ENCODE results near the gene MGLL.

MGLL gene

DNA sequence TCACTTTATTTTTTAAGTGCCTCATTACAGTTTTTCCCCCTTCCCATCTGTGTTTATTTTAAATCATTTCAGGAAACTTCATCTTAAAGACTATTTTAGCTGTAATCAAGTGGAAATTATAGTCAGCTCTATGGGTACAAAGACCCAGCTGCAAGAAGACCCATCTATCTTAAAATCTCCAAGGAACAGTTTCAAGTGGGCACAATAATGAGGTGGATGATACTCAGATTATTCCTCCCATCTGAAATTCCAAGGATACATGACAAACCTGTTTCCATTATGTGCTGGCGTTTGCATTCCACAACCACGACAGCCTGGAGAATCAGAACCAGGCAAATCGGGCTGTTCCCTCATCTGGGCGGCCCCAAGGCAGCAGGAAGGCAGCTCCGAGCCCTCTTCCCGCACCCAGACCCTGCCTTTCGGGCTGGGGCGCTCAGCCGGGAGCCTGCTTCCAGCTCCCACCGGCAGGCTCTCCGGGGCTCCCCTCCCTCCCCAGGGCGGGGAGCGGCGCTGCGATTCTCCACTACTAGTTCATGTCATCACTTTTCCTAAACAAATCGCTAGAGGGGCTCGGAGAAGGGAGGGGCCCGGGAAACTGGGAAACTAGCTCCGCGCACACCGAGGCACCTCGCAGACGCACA is at the start of gene MGLL:
TSS of gene MGLL (minus strand) at position 475 of the 641 bp plus-strand sequence. CDS start at position 278, 197 bp downstream.
- no peak for FAIRE-seq

DNA sequence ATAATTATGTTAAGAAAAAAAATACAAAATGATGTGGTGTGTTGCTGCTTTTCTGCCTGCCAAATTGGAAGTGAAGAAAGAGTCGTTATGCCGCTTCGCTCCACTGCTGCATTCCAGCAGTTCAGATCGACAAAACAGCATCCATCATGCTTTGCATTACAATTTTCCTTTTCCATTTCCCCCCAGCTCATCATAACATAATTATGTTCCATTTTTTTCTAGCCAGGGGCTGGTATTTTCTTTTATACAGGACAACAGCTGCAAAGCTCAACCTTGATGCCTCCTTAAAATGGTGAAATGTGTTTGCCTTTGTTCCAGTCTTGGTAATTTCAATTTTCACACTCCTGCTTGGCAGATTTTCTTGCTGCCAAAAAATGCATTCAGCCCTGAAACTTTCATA is 47.8 kb upstream of the MGLL start:
- no peak for FAIRE-seq

DNA sequence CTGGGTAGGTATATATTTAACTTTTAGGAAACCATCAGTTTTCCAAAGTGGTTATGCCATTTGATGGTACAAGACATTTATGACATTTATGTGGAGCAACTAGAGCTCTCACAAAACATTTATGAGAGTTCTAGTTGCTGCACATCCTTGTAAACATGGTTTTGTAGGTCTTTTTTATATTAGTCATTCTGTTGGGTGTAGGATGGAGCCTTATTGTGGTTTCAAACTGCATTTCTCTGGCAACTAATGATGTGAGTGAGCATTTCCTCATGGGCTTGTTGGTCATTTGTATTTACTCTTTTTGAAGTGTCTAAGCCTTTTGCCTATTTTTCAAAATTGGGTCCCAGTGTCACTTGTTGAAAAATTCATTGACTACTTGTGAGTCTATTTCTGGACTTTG is 45.7 kb upstream of the MGLL start:
- no peak for FAIRE-seq

DNA sequence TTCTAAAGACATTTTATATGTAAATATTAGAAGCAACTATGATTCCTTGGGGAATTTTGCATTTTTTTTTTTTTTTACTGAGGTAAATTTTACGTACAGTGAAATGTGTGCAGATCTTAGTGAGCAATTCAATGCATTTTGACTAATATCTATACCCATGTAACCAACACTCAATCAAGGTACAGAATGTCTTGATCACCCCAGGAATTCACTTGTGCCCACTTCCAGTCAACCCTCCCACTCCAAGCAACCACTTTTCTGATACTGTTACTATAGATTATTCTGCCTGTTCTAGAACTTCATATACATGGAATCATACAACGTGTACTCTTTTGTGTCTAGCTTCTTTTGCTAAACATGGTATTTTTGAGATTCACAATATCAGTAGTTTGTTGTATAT is 45.1 kb upstream of the MGLL start:
- FAIRE-seq: no peak

DNA sequence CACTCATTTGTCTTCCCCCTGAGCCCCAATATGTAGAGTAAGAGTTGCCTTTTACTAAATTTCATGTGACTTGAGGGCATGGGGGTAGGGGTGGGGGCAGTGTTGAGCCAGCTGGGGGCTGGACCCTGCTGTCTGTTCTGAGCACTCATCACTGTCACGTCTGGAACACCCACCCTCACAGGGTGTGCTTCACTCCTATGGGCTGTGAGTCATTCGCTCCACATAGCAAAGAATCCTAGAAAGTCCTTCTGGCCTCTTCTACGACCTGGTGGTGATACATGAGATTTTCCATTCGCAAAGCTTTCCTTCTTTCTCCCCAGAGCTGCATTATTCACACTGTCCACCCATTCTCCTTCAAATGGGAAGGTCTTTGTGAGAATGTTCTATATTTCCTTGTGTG is 43.6 kb upstream of the MGLL start:
- no peak for FAIRE-seq

DNA sequence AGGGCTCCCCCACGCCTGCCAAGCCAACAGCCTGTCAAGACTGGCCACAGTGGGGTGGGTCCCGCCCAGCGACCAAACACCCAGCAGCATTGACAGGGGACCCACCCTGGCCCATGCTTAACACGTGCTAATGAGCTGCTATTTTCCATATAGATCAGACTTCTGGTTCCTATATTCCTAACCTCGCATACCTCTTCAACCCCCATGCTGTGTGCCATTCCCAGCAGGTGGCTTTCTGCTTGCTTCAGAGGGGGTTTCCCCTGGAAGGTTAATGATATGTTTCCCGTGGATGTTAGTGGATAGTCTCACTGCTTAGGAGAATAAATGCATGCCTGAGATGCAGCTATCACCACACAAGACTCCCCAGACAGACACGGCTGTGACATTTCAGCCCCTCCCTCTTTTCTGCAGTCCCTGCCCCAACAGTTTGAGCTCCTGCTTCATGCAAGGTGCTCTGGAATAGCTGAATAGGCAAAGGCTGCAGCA is 37.9 kb upstream of the MGLL start:
- no peak for FAIRE-seq

DNA sequence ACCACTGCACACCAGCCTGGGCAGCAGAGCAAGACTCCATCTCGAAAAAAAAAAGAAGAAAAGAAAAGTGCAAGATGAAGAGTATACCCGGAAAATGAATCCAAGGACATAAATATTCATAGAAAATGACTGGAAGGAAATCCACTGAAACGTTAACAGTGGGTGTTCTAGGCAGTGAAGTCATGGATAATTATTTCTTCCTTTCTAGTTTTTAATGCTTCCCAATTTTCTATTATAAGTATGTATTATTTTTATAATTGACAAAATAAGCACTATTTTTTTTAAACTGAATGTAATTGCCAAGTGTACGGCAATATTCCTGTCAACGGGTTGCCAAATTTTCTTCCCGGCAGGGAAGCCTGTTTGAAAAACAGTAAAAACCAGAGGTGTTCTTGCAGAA is 37.4 kb upstream of the MGLL start:
- FAIRE-seq: no peak

DNA sequence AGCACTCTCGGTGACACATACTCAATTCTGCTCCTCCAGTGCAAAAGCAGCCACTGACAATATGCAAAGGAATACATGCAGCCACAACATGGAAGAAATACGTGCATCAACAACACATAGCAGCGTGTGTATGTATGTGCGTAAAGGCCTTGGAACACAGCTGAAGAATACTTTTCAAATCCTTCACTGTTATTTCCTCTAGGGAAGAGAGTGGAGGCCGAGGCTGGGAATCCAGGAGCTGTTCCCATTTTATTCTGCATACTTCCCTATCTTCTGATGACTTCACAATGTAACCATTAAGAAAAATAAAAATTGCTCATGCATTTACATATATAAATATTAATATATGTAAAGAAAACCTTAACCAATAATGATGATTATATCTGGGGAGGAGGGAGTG is 36.6 kb upstream of the MGLL start:
- FAIRE-seq: no peak

DNA sequence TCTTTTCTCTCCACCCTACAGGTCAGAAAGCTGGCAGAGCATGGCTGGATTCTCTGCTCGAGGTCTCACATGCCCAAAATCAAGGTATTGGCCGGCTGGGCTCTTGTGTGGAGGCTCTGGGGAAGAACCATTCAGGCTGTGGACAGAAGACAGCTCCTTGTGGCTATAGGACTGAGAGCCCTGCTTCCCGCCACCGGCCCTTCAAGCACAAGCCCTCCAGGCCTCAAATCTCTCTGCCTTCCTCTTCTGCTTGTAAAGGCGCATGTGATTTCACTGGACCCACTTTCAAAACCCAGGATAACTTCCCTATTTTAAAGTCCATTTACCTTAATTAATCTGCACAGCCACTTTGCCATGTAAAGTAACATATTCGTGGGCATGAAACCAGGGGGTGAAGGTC is 36.2 kb upstream of the MGLL start:
- no peak for FAIRE-seq

DNA sequence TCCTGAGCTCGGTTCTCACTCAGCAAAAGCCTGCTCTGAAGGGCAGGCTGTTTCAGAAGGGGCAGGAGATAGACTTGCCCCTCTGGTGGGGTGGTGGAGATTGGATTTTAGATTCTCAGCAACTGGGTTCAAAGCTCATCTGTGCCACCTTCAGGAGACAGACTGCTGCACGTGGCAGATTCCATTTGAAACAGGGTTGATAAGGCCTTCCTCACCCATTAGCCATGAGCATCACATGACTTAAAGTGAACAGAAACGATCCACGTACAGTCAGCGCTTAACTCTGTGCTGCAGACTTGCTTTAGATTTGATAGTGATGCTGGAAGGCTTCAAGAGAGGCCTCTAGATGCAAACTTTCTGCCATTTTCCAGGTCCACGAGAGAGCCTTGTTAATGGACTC is 35.0 kb upstream of the MGLL start:
- FAIRE-seq: no peak

DNA sequence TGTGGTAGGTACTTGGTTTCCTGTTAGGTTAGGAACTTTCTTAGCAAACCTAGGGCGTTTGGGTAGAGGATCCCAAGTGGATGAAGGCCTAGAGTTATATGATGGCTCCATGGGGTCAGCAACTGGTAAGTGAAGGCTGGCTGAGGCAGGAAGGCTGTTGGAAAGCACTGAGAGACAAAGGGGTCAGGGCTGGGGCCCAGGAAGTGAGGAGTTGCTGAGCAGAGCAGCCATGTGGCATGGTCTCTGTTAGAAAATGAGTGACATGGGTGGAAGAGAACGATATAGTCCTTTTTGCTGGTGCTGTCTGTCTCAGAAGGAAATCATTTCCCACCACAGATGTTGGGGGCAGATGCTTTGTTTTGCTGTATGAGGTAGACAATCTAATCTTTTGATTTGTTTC is 34.5 kb upstream of the MGLL start:
- FAIRE-seq: no peak

DNA sequence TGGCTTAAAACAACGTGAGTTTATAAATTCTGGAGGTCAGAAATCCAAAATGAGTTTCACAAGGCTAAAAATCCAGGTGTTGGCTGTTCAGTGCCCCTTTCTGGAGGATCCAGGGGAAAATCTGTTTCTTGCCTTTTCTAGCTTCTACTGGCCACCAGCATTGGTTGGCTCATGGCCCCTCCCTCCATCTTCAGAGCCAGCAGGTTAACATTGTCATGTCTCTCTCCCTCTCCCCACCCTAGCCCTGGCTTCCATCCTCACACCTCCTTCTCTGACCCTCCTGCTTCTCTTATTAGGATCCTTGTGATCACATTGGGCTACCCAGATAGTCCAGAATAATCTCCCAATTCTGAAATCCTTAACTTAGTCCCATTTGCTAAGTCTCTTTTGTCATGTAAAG is 32.9 kb upstream of the MGLL start:
- no peak for FAIRE-seq

DNA sequence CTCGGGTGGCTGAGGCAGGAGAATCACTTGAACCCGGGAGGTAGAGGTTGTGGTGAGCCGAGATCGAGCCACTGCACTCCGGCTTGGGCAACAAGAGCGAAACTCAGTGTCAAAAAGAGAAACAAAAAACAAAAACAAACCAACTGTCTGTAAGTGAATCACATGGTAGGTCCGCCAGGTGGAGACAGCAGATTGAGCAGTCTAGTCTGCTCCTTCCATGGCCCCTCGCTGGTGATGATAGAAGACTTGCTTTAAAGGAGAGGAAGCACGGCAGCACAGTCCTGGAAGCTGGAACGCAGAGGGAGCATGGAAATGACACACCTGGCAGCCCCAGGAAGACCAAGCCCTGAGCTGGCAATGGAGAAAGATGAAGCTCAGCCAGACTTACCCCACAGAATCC is 31.4 kb upstream of the MGLL start:
- no peak for FAIRE-seq

DNA sequence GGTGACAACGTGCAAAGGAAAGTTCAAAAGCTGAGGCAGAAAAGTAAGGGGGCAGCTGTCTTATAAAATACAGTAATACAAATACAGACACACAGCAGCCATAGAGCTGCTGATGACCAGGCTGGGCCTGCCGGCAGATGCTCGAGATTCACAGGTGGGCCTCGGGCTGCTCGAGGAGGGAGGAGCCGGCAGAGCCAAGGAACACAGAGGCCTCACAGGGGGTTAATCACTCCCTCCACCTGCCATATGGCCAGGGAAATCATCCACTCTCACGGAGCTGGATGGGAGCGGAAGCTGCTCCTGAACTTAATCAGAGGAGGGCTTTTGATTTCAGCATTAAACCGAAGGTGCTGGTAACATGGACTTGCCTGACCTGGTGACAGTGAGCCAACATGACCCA is 29.6 kb upstream of the MGLL start:
- no peak for FAIRE-seq

DNA sequence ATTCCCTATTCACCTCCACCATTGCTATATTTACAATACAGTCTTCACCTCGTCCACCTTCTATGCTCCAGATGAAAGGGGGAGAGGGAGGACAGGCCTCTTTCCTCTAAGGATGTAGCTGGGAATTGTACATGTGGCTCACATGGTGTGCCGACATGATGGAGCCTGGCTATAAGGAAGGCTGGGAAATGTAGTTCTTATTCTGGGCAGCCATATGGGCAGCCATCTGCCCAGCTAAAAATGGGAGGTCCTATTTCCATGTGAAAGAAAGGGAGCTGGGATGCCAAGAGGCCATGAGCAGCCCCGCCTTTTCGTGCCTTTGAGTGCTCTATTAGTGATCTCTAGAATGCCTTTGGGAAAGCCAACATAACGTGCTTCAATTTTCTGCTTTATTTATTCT is 27.1 kb upstream of the MGLL start:
- no peak for FAIRE-seq

DNA sequence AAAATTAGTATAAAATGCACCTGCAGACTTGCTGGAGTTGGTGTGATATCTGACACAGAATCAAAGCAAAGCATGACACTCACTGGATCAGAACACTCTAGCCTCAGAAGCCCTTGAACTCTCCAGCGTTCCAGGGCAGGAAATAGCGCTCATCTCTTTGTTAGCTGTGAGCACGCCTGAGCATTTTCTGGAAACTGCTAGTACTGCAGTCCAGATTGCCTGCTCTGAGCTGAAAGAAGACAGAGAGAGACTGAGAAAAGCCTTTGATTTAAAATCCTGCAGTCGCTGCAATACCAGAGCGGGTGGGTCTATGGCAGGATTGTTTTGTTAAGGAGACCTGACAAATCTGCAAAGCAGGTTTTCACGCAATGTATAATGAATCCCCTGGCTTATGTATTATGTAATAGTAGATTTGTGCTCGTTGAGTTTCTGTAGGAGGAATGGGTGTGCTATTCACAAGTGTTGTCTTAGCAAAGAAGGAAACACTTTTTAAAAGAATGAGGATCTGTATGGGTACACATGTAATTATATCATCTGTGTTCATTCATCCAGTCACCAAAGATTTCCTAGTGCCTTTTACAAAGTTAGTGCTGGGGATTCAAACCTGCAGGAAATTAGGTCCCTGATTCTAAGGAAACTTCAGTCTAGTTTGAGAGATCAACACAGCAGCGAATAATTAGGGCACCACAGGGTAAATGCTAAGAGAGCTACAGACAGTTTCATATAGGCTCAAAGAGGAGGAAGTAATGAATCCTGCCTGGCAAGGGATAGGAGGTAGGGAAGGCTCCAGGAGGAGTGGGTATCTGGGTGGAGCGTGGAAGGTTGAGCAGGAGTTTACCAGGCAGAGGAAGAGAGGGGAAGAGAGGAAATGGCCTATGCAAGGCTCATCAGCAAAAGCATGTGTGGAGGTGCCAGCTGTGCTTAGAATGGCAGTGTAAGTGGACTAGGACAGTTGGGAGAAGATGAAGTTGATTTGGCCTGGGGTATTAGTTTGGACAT is 26.1 kb upstream of the MGLL start:
- FAIRE-seq: no peak

DNA sequence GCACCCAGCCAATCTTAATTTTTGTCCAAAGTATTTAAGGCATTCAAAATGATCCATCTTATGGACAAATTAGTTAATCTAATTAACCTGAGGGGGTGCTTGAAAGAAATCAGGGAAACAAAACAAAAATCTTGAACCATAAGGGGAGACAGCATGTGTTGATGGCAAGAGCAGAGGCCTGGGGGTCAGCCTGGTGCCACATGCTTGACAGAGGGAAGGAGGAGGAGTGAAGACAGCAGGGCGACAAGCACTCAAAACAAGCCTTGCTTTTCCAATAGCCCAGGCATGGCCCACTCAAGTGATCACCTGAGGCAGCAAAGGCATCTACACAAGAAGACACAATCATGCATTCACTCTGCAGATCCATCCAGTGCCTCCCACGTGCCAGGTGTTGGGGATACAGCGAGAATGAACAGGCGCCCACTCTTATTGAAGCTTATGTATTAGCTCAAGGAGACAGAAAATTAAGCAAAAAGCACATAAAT is 25.0 kb upstream of the MGLL start:
- FAIRE-seq: no peak

DNA sequence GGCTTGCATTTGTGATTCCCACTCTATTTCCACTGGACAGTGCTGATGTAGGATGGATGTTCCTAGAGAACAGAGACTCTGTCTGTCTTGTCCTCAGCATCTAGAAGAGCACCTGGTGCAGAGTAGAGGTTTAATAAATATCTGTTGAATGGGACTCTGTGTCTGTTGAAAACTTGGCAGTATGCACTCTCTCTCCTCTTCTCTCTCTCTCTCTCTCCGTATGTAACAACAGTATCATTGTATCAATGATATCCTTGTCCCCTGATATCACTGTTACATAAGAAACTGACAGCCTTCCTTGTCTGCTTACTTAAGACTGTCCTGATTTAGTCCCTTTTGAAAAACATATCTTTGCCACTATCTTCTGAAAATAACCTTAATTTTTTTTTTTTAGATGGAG is 24.3 kb upstream of the MGLL start:
- FAIRE-seq: no peak

DNA sequence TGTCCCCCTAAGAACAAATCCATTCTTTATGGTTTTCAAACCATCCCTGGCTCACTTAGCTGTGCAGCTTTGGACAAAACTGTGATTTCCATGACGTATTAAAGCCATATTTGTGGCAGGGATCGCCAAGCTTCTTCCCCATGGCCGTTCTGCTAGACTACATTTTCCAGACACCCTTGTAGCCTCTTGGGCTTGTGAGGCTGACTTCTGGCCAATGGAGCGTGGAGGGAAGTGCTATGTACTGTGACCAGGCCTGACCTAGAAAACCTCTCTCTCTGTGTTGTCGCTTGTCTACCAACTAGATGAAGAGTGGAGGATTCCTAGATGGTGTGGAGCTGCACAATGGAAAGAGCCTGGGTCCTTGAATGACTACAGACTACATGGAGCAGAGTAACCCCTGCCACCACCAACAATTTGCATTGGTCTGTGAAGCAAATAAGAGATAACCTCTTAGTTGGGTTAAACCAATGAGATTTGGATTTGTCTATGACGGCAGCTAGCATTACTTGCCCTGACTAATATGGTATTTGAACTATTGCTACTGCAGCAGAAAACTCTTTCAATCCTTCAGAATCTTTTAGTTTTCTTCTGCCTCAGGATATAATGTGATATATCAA is 22.1 kb upstream of the MGLL start:
- FAIRE-seq: no peak

DNA sequence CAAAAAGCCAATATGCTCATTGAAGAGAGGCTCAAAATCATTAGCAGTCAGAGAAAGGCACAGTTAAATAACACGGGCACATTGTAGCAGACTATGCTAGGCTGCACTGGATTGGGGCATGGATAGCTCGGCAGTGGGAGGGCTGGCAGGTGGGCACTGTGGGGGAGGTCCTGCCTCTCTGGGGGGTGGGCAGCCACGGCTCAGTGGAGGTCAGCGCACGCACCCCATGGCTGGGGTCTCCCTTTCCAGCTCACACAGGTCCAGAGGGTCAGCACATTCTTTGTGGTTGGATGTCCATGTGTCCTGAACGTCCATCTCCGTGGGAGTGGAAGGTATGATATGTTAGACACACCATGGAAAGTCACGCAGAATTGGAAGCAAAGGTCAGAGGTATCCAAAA is 18.4 kb upstream of the MGLL start:
- FAIRE-seq: no peak

DNA sequence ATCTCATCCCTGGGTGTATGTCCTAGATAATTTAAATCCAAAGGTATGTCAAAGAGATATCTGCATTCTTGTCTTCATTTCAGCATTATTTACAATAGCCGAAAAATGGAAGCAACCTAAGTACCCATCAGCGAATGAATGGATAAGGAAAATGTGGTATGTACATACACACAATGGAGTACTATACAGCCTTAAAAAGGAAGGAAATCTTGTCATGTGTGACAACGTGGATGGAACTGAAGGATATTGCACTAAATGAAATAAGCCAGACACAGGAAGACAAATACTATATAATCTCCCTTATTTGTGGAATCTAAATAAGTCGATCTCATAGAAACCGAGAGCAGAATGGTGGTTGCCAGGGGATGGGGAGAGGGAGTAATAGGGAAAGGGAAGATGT is 16.8 kb upstream of the MGLL start:
- no peak for FAIRE-seq

DNA sequence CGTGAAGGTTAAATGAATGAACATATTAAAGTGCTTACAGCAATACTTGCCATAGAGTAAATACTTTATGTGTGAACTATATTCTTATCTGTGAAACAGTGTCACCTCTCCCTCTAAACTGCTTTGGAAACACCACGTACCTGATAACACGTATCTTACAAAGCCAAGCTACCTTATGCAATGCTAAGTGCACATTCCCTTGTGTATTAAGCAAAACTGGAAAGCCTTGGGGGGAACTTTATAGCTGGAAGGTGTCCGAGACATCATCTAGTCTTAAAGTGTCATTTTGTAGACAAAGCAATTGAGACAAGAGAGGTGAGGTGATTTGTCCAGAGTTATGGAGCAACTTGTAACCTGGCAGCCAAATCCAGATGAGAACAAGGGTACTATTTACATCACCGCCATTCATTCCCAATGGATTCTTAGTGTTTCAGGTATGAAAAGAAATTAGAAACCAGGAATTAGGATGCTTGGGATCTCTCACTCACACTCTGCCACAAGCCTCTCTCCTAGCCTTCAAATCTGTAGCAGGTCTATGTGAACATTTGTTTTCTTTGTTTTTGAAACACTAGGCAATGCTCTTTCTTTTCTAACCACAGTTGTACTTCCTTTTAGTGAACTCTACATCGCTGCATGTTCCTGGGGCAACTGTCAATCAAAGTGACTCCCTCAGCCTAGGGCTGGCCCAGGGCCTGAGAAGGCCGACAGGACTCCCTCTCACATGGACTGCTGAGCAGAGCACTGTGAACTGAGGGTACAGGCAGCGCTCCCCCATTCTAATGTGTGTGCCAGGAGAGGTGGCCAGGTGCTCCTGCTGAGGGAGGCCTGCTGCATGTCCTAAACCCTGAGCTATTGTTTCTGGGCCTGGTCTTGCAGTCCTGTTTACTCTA is 13.9 kb upstream of the MGLL start:
- FAIRE-seq: no peak
